MM.1S (cell line): ENCODE results near the gene HOXC11.

ENCODE experiments used
- DNase-seq: peaks from one replicate; pipeline ENCODE4 v3.0.0-alpha.2; 2015
- H2AFZ ChIP-seq: fragments of 300-600 bp; sonication (generic); 2 replicates; pipeline ENCODE4 v1.6.0; 2016; ENCODE audit warnings: antibody characterized with exemption, low read length
- H3F3A ChIP-seq: fragments of 300-600 bp; sonication (generic); 2 replicates; pipeline ENCODE4 v1.6.1; 2016; ENCODE audit warnings: mild to moderate bottlenecking, antibody characterized with exemption, low read length, moderate library complexity, mixed read lengths; ENCODE audit not compliant: insufficient read depth
- H3K27ac ChIP-seq: fragments of 300-600 bp; sonication (generic); 2 replicates; pipeline ENCODE4 v1.5.1; 2016; ENCODE audit warnings: mild to moderate bottlenecking, low read length
- H3K27me3 ChIP-seq: fragments of 300-600 bp; sonication (generic); replicated peaks from 2 replicates; pipeline ENCODE4 v1.6.0; 2016; ENCODE audit warnings: low read length; ENCODE audit not compliant: insufficient read depth
- H3K36me3 ChIP-seq: fragments of 300-600 bp; sonication (generic); replicated peaks from 2 replicates; pipeline ENCODE4 v1.6.1; 2016; ENCODE audit warnings: mild to moderate bottlenecking, low read length, mixed read lengths; ENCODE audit not compliant: insufficient read depth
- H3K4me1 ChIP-seq: fragments of 300-600 bp; sonication (generic); 2 replicates; pipeline ENCODE4 v1.6.1; 2016; ENCODE audit warnings: low read length, mixed read lengths
- H3K4me2 ChIP-seq: fragments of 300-600 bp; sonication (generic); 2 replicates; pipeline ENCODE4 v1.6.0; 2016; ENCODE audit warnings: low read depth, low read length
- H3K4me3 ChIP-seq: fragments of 300-600 bp; sonication (generic); 2 replicates; pipeline ENCODE4 v1.5.1; 2016; ENCODE audit warnings: low read length, mixed read lengths
- H3K79me2 ChIP-seq: fragments of 300-600 bp; sonication (generic); 2 replicates; pipeline ENCODE4 v1.6.1; 2016; ENCODE audit warnings: mixed run types, low read length, mixed read lengths
- H3K9ac ChIP-seq: fragments of 300-600 bp; sonication (generic); 2 replicates; pipeline ENCODE4 v1.6.1; 2016; ENCODE audit warnings: low read length, mixed read lengths
- H3K9me2 ChIP-seq: fragments of 300-600 bp; sonication (generic); replicated peaks from 2 replicates; pipeline ENCODE4 v1.6.1; 2016; ENCODE audit warnings: mild to moderate bottlenecking, low read length, mixed read lengths; ENCODE audit not compliant: insufficient read depth
- H3K9me3 ChIP-seq: fragments of 300-600 bp; sonication (generic); replicated peaks from 2 replicates; pipeline ENCODE4 v1.6.1; 2016; ENCODE audit warnings: mild to moderate bottlenecking, low read length, mixed read lengths; ENCODE audit not compliant: insufficient read depth
- H4K20me1 ChIP-seq: fragments of 300-600 bp; sonication (generic); 2 replicates; pipeline ENCODE4 v1.6.1; 2016; ENCODE audit warnings: mild to moderate bottlenecking, low read length, moderate library complexity, mixed read lengths; ENCODE audit not compliant: insufficient read depth
- EZH2 ChIP-seq: fragments of 300-600 bp; sonication (generic); optimal IDR thresholded peaks from 2 replicates; pipeline ENCODE3; 2017; ENCODE audit warnings: low read depth, mild to moderate bottlenecking, antibody characterized with exemption, low read length, mixed read lengths
- EZH2phosphoT487 ChIP-seq: fragments of 300-600 bp; sonication (generic); IDR thresholded peaks from 2 replicates; pipeline ENCODE4 v1.6.1; 2018; ENCODE audit warnings: antibody characterized with exemption, low read length
- TF ChIP-seq, protein P1 (sequence below): fragments of 300-600 bp; sonication (generic); IDR thresholded peaks from 2 replicates; pipeline ENCODE4 v1.5.1; 2016; ENCODE audit warnings: antibody characterized with exemption, low read length, mixed read lengths

Gene HOXC11

DNA sequence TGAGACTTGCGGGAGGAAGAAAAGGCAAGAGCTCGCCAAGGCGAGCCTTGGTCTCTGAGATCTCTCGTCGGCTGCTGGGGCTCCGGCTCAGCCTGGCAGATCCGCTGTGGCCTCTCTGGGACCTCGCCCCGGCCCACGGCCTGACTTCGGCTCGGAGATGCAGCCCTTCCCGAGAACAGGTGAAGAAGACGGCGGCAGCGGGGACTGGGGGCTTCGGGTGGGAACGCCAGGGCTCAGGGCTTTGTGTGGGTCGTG lies 21.0 kb downstream of the HOXC11 start:
- Histone ChIP-seq H3K27ac (no peak overlapping the region), H3K9ac (no peak overlapping the region), H4K20me1 (no peaks in the 10 kb centered on the region), H3K79me2 (no peaks in the 10 kb centered on the region), H3K4me1 (peaks cover 16% of the 10 kb centered on the region; the same call in 1 of the 2 replicates), H2AFZ (no peak overlapping the region), H3K9me2 (no peaks in the 10 kb centered on the region), H3K4me2 (no peak overlapping the region), H3F3A (0 out of 2 replicates have a peak, but pooled peaks cover 6% of the 10 kb centered on the region), H3K9me3 (no peaks in the 10 kb centered on the region), H3K27me3 (peaks cover 96% of the 10 kb centered on the region), H3K36me3 (no peaks in the 10 kb centered on the region), H3K4me3 (no peak overlapping the region)
- TF ChIP-seq, protein P1, sequence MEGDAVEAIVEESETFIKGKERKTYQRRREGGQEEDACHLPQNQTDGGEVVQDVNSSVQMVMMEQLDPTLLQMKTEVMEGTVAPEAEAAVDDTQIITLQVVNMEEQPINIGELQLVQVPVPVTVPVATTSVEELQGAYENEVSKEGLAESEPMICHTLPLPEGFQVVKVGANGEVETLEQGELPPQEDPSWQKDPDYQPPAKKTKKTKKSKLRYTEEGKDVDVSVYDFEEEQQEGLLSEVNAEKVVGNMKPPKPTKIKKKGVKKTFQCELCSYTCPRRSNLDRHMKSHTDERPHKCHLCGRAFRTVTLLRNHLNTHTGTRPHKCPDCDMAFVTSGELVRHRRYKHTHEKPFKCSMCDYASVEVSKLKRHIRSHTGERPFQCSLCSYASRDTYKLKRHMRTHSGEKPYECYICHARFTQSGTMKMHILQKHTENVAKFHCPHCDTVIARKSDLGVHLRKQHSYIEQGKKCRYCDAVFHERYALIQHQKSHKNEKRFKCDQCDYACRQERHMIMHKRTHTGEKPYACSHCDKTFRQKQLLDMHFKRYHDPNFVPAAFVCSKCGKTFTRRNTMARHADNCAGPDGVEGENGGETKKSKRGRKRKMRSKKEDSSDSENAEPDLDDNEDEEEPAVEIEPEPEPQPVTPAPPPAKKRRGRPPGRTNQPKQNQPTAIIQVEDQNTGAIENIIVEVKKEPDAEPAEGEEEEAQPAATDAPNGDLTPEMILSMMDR: no peak
- TF ChIP-seq EZH2phosphoT487 (no peak), EZH2 (no peak)
- no peak for DNase-seq

DNA sequence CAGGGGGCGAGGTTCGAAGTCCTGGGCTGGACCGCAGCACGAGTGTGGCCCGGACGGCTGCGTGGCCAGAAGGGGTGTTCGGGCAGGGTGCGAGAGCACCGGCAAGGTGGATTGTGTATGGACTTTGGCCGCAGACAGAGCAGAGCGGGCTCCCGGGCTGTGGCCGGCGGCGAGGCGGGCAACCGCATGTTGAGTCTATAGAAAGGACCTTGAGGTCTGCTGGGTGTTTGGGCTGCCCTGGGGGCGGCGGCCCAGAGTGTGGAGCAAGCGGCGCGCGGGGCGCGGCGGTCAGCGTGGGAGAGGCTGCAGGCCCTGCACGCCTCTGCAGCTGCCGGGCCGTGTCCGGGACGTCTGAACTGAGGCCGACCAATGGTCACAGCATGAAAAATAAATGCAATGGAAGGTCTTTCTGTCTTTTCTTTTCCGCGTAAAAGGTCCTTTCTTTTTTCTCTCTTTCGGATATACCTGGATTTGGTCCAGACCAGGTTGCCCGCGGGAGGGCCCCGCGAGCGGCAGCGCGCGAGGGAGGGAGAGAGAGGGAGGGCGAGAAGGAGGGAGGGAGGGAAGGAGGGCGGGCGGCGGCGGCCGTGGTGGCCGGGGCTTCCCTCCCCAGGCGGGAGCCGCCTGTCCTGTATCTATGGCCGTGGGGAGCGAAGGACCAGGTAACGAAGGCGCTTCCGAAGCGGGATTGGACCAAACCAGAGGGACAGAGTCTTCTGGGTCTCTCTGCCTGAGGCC lies 21.5 kb downstream of the HOXC11 start:
- Histone ChIP-seq H3K27me3 (peaks cover 96% of the 10 kb centered on the region), H3K9me2 (no peaks in the 10 kb centered on the region), H3K79me2 (no peaks in the 10 kb centered on the region), H3K9me3 (no peaks in the 10 kb centered on the region), H3K27ac (no peak overlapping the region), H3K36me3 (no peaks in the 10 kb centered on the region), H3K9ac (no peak overlapping the region), H3K4me1 (peaks cover 13% of the 10 kb centered on the region; the same call in 1 of the 2 replicates), H3F3A (0 out of 2 replicates have a peak, but pooled peaks cover 4% of the 10 kb centered on the region), H4K20me1 (no peaks in the 10 kb centered on the region), H2AFZ (no peak overlapping the region), H3K4me2 (peak overlapping the region; percentile 99; the same call in 1 of the 2 replicates), H3K4me3 (no peak overlapping the region)
- no peak for DNase-seq
- TF ChIP-seq, protein P1: no peak
- TF ChIP-seq EZH2phosphoT487 (no peak), EZH2 (no peak)

DNA sequence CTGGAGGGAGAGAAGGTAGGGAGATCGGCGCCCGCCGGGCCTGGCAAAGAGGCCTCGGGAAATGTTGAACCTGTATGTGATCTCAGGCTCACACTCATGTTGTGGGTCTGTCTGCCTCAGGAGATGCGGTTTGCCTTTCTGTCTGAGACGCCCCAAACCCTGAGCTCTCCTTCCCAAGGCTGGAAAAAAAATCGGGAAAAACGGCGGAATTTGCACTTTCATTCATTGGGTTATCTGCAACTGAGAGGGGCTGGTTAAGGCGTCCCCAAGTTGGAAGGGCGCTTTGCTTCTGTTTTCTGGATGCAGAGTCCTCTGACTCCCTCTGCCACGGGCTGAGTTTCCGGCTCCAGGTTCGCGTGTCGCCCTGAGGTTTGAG lies 22.1 kb downstream of the HOXC11 start:
- Histone ChIP-seq H3K27me3 (peaks cover 96% of the 10 kb centered on the region), H3F3A (0 out of 2 replicates have a peak, but pooled peaks cover 3% of the 10 kb centered on the region), H2AFZ (no peak overlapping the region), H3K9me2 (no peaks in the 10 kb centered on the region), H3K36me3 (no peaks in the 10 kb centered on the region), H3K27ac (no peak overlapping the region), H3K9ac (no peak overlapping the region), H3K4me1 (peaks cover 10% of the 10 kb centered on the region; the same call in 1 of the 2 replicates), H3K4me2 (peak overlapping the region; percentile 99), H3K4me3 (peak overlapping the region; percentile 84; the same call in 1 of the 2 replicates), H4K20me1 (no peaks in the 10 kb centered on the region), H3K79me2 (no peaks in the 10 kb centered on the region), H3K9me3 (no peaks in the 10 kb centered on the region)
- TF ChIP-seq, protein P1: no peak
- TF ChIP-seq EZH2phosphoT487: no peak
- TF ChIP-seq EZH2: no peak
- no peak for DNase-seq
